Fibroblast of skin of scalp (primary cell): ENCODE measurements around the gene RPUSD2. TPM values are rescaled to one million over a fixed set of nuclear protein-coding genes. Genes with fewer than 3 reads are reported as not detected.

Source experiments
- DNase-seq: peaks from one replicate; pipeline ENCODE4 v3.0.0-alpha.2; 2013
- polyA plus RNA-seq, 2 experiments: library from polyadenylated mRNA; unstranded; fragments of 120-200 nt; gene quantifications; one replicate each; pipeline ENCODE4 v1.2.1, GENCODE V29; 2013; ENCODE audit not compliant: insufficient read length in 2 of 2

Gene RPUSD2, protein sequence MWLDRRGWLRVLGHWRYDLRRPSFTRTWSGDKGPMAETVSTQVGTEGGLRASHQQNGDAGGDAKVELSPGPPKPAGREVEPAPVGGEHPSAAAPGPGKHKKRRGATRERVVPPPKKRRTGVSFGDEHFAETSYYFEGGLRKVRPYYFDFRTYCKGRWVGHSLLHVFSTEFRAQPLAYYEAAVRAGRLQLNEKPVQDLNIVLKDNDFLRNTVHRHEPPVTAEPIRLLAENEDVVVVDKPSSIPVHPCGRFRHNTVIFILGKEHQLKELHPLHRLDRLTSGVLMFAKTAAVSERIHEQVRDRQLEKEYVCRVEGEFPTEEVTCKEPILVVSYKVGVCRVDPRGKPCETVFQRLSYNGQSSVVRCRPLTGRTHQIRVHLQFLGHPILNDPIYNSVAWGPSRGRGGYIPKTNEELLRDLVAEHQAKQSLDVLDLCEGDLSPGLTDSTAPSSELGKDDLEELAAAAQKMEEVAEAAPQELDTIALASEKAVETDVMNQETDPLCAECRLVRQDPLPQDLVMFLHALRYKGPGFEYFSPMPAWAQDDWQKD
- 9.1 TPM for polyA plus RNA-seq (2013, experiment 1 of 2; ENCODE audit: insufficient read length)
- polyA plus RNA-seq (2013, experiment 2 of 2; ENCODE audit: insufficient read length) = 10.0 TPM

DNA sequence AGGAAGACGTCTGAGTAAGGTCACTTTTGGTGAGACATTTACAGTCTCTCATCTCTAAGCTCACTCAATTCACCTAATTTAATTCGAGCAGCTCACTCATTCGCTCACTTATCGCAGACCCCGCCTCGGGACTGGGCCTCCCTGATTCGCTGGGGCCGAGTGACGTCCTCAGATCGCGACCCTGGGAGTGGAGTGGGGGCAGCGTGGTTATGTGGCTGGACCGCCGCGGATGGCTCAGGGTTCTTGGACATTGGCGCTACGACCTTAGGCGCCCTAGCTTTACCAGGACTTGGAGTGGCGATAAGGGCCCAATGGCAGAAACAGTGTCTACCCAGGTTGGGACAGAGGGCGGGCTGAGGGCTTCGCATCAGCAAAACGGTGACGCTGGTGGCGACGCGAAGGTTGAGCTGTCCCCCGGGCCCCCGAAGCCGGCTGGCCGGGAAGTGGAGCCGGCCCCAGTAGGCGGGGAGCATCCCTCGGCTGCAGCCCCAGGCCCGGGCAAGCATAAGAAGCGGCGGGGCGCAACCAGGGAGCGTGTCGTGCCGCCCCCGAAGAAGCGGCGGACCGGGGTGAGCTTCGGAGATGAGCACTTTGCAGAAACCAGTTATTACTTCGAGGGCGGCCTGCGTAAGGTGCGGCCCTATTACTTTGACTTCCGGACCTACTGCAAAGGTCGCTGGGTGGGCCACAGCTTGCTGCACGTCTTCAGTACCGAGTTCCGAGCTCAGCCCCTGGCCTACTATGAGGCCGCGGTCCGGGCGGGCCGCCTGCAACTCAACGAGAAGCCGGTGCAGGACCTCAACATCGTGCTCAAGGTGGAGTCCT lies at the start of gene RPUSD2:
Gene RPUSD2 (plus strand): TSS at position 171 of the 825 bp plus-strand sequence. CDS start 39 bp downstream, at position 210.
- DNase-seq = peak; percentile 93

- DNase-seq = no peak
These were observed 45.5 kb upstream of the RPUSD2 start for GRCh38 chr15:40523611-40524010.

DNA sequence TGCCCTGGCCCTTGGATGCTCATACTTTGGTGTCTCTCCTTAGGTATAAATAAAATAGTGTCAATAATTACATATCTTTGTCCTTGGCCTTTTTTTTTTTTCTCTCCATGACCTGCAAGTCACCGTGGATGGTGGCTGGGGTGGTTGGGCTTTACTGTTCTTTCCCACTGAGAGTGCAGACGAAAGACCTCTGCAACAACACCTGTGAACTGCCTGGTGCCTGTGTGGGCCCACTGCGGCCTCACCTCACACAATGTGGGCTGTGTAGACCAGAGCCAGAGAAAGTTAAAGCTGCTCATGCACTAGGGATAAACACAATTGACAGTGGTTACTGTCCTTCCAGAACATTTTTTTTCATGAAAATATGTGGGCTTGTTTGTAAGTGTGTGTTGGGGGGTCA lies 43.2 kb upstream of the RPUSD2 start:
- DNase-seq = no peak

GRCh38 chr15:40528801-40529200 lies 40.3 kb upstream of the RPUSD2 start:
- no peak for DNase-seq

GRCh38 chr15:40533763-40534364 lies 35.2 kb upstream of the RPUSD2 start:
- no peak for DNase-seq

- DNase-seq = no peak
These were observed 34.7 kb upstream of the RPUSD2 start for GRCh38 chr15:40534371-40534770.

DNA sequence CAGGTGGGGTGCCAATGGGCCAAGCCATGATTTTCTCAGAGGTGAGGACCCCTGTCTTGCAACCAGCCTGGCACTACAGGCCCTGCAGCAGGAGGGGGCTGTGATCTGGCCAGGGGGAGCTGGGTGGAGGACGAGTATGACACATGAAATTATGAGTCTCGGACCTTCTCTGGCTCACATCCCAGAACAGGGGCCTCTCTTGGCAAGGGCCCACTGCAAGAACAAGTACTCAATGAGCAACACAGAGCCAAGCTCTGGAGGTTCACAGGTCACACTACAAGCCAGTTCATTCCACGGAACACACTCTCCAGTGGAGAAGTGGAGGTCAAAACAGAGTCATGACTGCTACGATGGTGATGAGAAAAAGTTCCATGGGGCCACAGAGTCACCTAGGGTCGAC lies 32.6 kb upstream of the RPUSD2 start:
- peak; percentile 32 for DNase-seq

- no peak for DNase-seq
These were observed 30.1 kb upstream of the RPUSD2 start for GRCh38 chr15:40538976-40539375.

DNA sequence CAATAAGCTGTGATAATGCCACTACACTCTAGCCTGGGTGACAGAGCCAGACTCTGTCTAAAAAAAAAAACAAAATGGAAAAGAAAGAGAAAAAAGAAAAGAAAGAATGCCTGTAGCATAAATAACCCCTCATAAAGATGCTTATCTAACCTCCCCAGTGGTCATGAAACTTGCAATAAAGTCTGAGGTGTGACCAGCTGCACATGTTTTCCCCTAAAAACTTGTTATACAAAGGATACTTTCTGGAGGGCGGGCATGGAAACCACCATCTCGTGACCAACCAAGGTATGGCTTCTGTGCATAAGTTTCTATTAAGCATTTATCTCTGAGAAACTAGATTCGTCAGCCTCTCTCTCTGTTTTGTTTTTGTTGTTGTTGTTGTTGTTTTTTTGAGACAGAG lies 26.0 kb upstream of the RPUSD2 start:
- DNase-seq = no peak

- no peak for DNase-seq
These were observed 25.3 kb upstream of the RPUSD2 start for GRCh38 chr15:40543631-40544294.

- DNase-seq = no peak
These were observed 23.6 kb upstream of the RPUSD2 start for GRCh38 chr15:40545457-40545856.

DNA sequence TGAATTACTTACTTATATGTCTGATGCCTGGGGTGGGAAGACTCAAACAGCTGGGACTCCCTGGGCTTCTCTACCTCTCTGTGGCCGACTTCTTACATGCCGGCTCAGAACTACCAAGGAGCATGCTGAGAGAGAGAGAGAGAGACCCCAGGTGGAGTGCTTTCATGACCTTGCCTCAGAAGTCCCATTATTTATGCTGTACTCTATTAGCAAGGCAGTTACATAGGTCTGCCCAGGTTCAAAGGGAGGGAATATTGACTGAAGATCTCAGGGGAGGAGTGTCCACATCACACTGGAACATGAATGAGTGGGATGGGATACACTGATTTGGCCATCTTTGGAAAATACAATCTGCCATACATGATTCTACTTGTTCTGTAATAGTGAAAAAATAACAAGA lies 20.5 kb upstream of the RPUSD2 start:
- DNase-seq = no peak

DNA sequence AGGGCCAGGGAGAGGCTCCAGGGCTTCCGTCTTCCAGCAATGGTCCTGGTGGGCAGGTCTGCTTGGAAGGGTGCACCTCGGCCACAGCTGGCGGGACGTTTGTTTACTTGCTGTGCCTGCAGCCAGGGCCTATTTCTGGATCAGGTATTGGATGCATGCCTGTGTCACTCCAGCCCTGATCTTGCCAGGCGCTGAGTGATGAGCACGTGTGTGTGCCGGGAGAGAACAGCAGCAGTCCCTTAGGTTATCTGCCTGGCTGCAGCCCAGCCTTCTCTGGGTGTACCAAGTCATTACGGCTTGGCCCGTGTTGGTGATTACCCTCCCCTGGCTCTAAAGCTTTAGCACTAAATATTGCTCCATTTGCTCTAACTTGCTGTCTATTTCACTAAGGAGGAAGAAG lies 19.2 kb upstream of the RPUSD2 start:
- DNase-seq = no peak

DNA sequence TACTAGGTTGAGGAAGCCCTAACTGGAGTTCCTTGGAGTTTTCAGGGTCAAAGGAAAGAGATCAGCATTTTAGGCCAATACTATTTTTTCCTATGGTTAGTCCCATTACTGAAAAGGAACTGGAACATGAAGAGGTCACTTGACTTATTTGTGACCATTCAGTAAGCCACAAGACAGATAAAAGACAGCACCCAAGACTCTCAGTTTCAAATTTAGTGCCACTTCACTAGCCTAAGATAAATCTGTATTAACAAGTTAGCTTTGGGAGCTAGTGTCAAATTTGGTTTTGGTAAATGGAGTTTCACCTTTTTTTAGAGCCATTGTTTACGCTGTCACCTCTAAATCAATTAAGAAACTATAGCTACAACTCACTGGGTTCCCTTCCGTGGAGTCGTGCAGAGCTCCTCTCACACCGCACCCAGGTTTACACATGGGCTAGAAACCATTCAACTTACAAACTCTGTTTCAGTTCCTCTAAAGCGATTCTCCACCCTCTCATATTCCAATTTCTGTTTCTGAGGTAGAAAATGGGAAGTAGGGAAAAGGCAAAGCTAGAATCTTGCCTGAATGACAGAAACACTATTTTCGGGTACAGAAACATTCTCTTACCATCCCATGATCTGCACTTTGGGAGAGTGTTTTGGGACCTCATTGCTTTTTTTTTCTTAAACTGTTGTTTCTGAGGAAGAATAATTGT lies 18.6 kb upstream of the RPUSD2 start:
- no peak for DNase-seq

DNA sequence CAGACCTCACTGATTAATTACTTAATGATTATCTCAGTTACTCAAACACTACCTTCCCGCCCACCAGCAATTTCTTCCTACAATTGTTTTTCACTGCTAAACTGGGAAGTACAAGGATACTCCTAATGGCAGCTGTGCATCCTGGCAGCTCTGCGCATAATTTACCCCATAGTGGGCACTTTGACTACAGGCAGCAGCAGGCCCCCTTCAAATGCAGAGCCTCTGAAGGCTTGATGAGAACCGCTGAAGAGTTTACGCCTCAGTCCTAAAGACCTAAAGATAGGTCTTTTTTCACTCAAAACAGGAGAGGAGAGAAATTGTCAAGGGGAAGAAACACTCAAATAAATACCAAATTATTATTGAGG lies 15.0 kb upstream of the RPUSD2 start:
- DNase-seq = no peak

DNA sequence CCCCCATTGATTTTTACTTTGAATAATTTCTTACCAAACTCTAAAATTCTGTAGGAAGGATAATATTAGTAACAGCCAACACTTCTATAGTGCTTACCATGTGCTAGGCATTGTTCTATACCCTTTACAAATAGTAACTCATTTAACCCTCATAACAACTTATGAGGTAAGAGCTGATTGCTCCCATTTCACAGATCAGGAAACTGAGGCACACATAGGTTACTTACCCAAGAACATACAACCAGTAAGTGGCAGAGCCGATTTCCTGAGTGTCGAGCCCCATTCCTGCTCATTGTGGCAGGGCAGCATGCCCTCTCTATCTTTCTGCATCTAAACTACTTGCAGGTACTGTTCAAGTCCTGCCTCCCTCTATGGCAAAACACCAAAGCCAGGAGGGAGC lies 13.2 kb upstream of the RPUSD2 start:
- no peak for DNase-seq

GRCh38 chr15:40558952-40559742 lies 10.0 kb upstream of the RPUSD2 start:
- no peak for DNase-seq

DNA sequence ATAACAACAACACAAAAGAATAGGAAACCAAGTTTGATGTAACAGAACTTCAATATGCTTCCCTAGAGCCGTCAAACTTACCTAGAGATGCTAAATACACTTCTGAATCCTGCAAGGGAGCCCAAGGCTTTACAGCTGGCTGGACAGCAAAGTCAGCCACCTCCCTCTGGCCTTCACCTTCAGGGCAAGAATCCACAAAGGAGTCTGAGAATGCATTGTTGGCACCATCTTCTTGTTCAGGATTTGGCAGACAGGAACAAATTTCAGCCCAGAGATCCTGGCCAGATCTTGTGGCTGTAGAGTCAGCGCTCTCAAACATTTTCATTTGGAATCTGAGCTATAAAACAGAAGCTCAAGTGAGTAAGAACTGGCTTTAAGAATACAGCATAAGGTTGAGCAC lies 6.4 kb upstream of the RPUSD2 start:
- DNase-seq = no peak

- no peak for DNase-seq
These were observed 5.7 kb upstream of the RPUSD2 start for GRCh38 chr15:40563426-40563825.

DNA sequence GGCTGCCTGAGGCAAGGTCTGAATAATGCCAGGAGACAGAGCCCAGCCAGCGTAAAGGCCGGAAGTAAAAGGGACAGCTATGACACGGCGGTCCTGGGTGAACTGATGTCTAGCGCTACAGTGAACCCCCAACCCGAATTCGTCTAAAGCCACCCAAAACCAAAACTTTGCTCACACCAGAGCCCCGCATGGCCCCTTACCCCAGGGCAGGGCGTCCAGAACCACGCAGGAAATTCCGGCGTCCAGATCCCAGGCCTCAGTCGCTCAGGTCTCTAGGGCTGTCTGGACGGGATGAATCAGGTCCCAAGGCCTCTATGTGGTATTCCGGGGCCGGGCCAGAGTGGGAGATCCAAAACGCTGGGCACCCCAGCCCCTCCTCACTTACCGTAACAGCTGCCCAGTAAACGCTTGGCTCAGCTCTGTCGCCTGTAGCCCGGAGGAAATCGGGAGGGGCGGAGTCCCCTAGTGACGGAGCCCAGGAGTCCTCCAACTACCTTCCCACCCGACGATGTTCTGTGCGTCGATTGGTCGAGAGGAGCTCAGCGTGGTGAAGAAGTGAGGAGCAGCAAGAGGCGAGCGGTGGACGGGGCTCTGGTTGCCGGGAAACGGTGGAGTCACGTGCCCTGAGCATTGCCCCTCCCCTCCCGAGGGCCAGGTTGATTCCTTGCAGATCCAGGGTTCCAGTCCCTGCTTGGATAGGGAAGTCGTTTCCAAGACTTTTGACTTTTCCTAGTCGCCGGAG lies 4.3 kb upstream of the RPUSD2 start, which contains the start of gene CCDC32:
Gene CCDC32 (minus strand): TSS at position 452 of the 742 bp plus-strand sequence. CDS start 2,027 bp downstream, outside the sequence.
- DNase-seq = peak; percentile 99
